ENCODE results near the gene TNS2.
A peak's percentile ranks its signal among the peaks of the same experiment; 100 is the strongest.

Gene TNS2

GRCh38 chr12:53044896-53045695, 4.8 kb upstream of the TNS2 start:
- no peak for DNase-seq

GRCh38 chr12:53045696-53046045, 4.2 kb upstream of the TNS2 start:
- no peak for DNase-seq

- peak; percentile 46 for DNase-seq
These were observed 3.1 kb upstream of the TNS2 start for GRCh38 chr12:53046655-53047220.

GRCh38 chr12:53047221-53048032, 2.4 kb upstream of the TNS2 start:
- DNase-seq: peak; percentile 65

- DNase-seq: no peak
These were observed 1.7 kb upstream of the TNS2 start for GRCh38 chr12:53048033-53048779.

- DNase-seq: no peak
These were observed 974 bp upstream of the TNS2 start for GRCh38 chr12:53048780-53049401.

- DNase-seq: no peak
These were observed 677 bp downstream of the TNS2 start for GRCh38 chr12:53050426-53051057.

- no peak for DNase-seq
These were observed 1.4 kb downstream of the TNS2 start for GRCh38 chr12:53051058-53051880.

GRCh38 chr12:53051881-53052412, 2.1 kb downstream of the TNS2 start:
- DNase-seq: no peak

- DNase-seq: no peak
These were observed 2.8 kb downstream of the TNS2 start for GRCh38 chr12:53052419-53053217.

- peak; percentile 48 for DNase-seq
These were observed 3.6 kb downstream of the TNS2 start for GRCh38 chr12:53053218-53054111.

GRCh38 chr12:53054112-53054878, 4.4 kb downstream of the TNS2 start:
- peak; percentile 91 for DNase-seq

- no peak for DNase-seq
These were observed 5.8 kb downstream of the TNS2 start for GRCh38 chr12:53055471-53056266.

- no peak for DNase-seq
These were observed 6.4 kb downstream of the TNS2 start for GRCh38 chr12:53056296-53056695.

GRCh38 chr12:53056901-53057300, 7.0 kb downstream of the TNS2 start:
- no peak for DNase-seq

- DNase-seq: no peak
These were observed 8.1 kb downstream of the TNS2 start for GRCh38 chr12:53057816-53058500.

All from stimulated activated CD4-positive, alpha-beta T cell treated with anti-CD3 and anti-CD28 coated beads, Interleukin-12 subunit alpha, Interleukin-12 subunit beta, amount 100 ng/mL, for 4 hours (primary cell).